Right lobe of liver (tissue), 6 donors: ENCODE data around the gene CRYBB2. TPM values are rescaled to one million over a fixed set of nuclear protein-coding genes. Genes with fewer than 3 reads are reported as not detected.

ENCODE experiments used
- ATAC-seq, 4 donors: fragments of 200-7000 bp; cut with Tn5 transposase; one replicate each; pipeline ENCODE4 v1.9.1; 2020; ENCODE audit warnings: mild to moderate bottlenecking in 4 of 4, moderate library complexity in 4 of 4
- DNase-seq, 3 donors: peaks; one replicate each; pipeline ENCODE4 v3.0.0-alpha.2; 2020
- H3K27ac ChIP-seq, 3 donors: fragments of 200-600 bp; one replicate each; pipeline ENCODE4 v1.8.0; 2022
- H3K27me3 ChIP-seq, 2 donors: fragments of 200-600 bp; one replicate each; pipeline ENCODE4 v1.8.0; 2022
- H3K36me3 ChIP-seq, 4 donors: fragments of 200-600 bp; sonication (generic) in 1 of 4; one replicate each; pipeline versions ENCODE4 v1.5.1 to v1.8.0; 2017 to 2022; ENCODE audit warnings: control low read depth in 1 of 4
- H3K4me1 ChIP-seq, 4 donors: fragments of 200-600 bp; sonication (generic) in 1 of 4; one replicate each; pipeline versions ENCODE4 v1.5.1 to v1.8.0; 2017 to 2022; ENCODE audit warnings: control low read depth in 1 of 4
- H3K4me3 ChIP-seq, 3 donors: fragments of 200-600 bp; one replicate each; pipeline ENCODE4 v1.8.0; 2022
- H3K9me3 ChIP-seq, 4 donors: fragments of 200-600 bp; sonication (generic) in 1 of 4; one replicate each; pipeline versions ENCODE4 v1.5.1 to v1.8.0; 2017 to 2022; ENCODE audit warnings: control low read depth in 1 of 4
- CTCF ChIP-seq, 4 donors: fragments of 200-600 bp in 3 of 4; fragments of 450-650 bp in 1 of 4; IDR thresholded peaks; one replicate each; pipeline versions ENCODE4 v1.5.1 to v1.8.0; 2016 to 2022; ENCODE audit warnings: antibody characterized with exemption in 4 of 4, mild to moderate bottlenecking in 2 of 4
- POLR2A ChIP-seq: fragments of 450-650 bp; IDR thresholded peaks from one replicate; pipeline ENCODE4 v1.6.1; 2017; ENCODE audit warnings: antibody characterized with exemption, mild to moderate bottlenecking
- WGBS: methylation state at CpG from one replicate; pipeline ENCODE4 v1.1.6; 2018; ENCODE audit warnings: low coverage, low lambda C conversion rate; ENCODE audit not compliant: insufficient coverage; ENCODE audit errors: missing lambda C conversion rate; 5-methylcytosine and 5-hydroxymethylcytosine counted together
- intact Hi-C, 2 donors: fragments of 100-400 bp; cut with DNase I; formaldehyde crosslinking; loops; one replicate each; pipeline versions ENCODE4 v1.11.2 to v1.14.1; 2022
- total RNA-seq, 6 experiments: library from RNA; depleted of rRNA in 2 of 6; stranded (reverse); fragments of >200 nt in 2 of 6; fragmentation: NEBNext Ultra II Directional in 3 of 6; extraction: Animal tissue kit (Norgen Biotek cat#: 25700) in 3 of 6; gene quantifications; one replicate each; pipeline versions ENCODE4 v1.1.0 to v1.2.4, GENCODE V29; 2016 to 2023
- donor health status: DM: no; HTN: yes; CAD: no.
- donor health status: DM: no; HTN: no; CAD: no.
- donor health status: DM: no; HTN: no; CAD: no.
- donor health status: DM: no; HTN: yes; CAD: no.
- donor health status: DM: no; HTN: yes; CAD: no.

CRYBB2 gene
- total RNA-seq, 6 experiments from 2014 or later = not detected

- no peaks in the 10 kb centered on the region for H3K4me1 ChIP-seq
- no CpG with 5 or more reads among the region's 21 CpGs for WGBS
- no peak overlapping the region for H3K27ac ChIP-seq
- no peaks in the 10 kb centered on the region for H3K27me3 ChIP-seq
- no peaks in the 10 kb centered on the region for H3K9me3 ChIP-seq
- intact Hi-C loops = no loop called here
- H3K36me3 ChIP-seq = no peaks in the 10 kb centered on the region
- ATAC-seq (no peak), DNase-seq (no peak)
- H3K4me3 ChIP-seq = no peak overlapping the region
- no peak for TF ChIP-seq POLR2A
- TF ChIP-seq CTCF (IDR thresholded peaks at IDR 0.05) = no peak
These were observed 12.4 kb upstream of the CRYBB2 start for GRCh38 chr22:25206998-25207397.

- no peaks in the 10 kb centered on the region for H3K36me3 ChIP-seq
- no peak for DNase-seq
- intact Hi-C loops = no loop called here
- H3K27ac ChIP-seq = no peak overlapping the region
- ATAC-seq = no peak
- no peaks in the 10 kb centered on the region for H3K4me1 ChIP-seq
- WGBS = 69% methylated on average over 1 of the region's 2 CpGs
- no peaks in the 10 kb centered on the region for H3K27me3 ChIP-seq
- no peak for TF ChIP-seq CTCF (IDR thresholded peaks at IDR 0.05)
- TF ChIP-seq POLR2A = no peak
- no peak overlapping the region for H3K4me3 ChIP-seq
- H3K9me3 ChIP-seq = no peaks in the 10 kb centered on the region
These were observed 11.8 kb upstream of the CRYBB2 start for GRCh38 chr22:25207553-25208157.

- intact Hi-C loops = no loop called here
- Histone ChIP-seq H3K36me3 (no peaks in the 10 kb centered on the region), H3K27ac (no peak overlapping the region), H3K4me3 (no peak overlapping the region), H3K9me3 (no peaks in the 10 kb centered on the region), H3K4me1 (no peaks in the 10 kb centered on the region), H3K27me3 (no peaks in the 10 kb centered on the region)
- DNase-seq (no peak), ATAC-seq (peak in 2 of 4 donors; percentile 52 to 61)
- no peak for TF ChIP-seq CTCF (IDR thresholded peaks at IDR 0.05)
- TF ChIP-seq POLR2A = no peak
- 89% methylated on average over 1 of the region's 2 CpGs for WGBS
These were observed 11.1 kb upstream of the CRYBB2 start for GRCh38 chr22:25208328-25208727.

GRCh38 chr22:25208743-25209505 lies 10.5 kb upstream of the CRYBB2 start:
- WGBS = 71% methylated on average over 1 of the region's 17 CpGs
- TF ChIP-seq POLR2A (no peak), CTCF (IDR thresholded peaks at IDR 0.05) (no peak)
- peak; percentile 28 to 78 (median 56) for ATAC-seq
- Histone ChIP-seq H3K27ac (no peak overlapping the region), H3K4me1 (no peaks in the 10 kb centered on the region), H3K9me3 (no peaks in the 10 kb centered on the region), H3K36me3 (no peaks in the 10 kb centered on the region), H3K27me3 (no peaks in the 10 kb centered on the region), H3K4me3 (no peak overlapping the region)
- no peak for DNase-seq
- intact Hi-C loops = no loop called here
